ENCODE data around the gene FCN1. TPM values are rescaled to one million over a fixed set of nuclear protein-coding genes. Genes with fewer than 3 reads are reported as not detected.

FCN1 gene
- total RNA-seq, 1 donor from 2014 or later, result 2.9 TPM

- H3K27ac ChIP-seq (replicated peaks), result no peak overlapping the region
- H3K4me3 ChIP-seq, result no peak overlapping the region
- peaks cover 14% of the 10 kb centered on the region for H3K27me3 ChIP-seq (ENCODE audit: low read depth)
- intact Hi-C loops (cut with micrococcal nuclease), result no loop called here
- no peak for DNase-seq
- H3K9me3 ChIP-seq (replicated peaks), result no peaks in the 10 kb centered on the region
- peaks cover 6% of the 10 kb centered on the region for H3K4me1 ChIP-seq
- H3K36me3 ChIP-seq, result no peaks in the 10 kb centered on the region
- TF ChIP-seq, protein P1, sequence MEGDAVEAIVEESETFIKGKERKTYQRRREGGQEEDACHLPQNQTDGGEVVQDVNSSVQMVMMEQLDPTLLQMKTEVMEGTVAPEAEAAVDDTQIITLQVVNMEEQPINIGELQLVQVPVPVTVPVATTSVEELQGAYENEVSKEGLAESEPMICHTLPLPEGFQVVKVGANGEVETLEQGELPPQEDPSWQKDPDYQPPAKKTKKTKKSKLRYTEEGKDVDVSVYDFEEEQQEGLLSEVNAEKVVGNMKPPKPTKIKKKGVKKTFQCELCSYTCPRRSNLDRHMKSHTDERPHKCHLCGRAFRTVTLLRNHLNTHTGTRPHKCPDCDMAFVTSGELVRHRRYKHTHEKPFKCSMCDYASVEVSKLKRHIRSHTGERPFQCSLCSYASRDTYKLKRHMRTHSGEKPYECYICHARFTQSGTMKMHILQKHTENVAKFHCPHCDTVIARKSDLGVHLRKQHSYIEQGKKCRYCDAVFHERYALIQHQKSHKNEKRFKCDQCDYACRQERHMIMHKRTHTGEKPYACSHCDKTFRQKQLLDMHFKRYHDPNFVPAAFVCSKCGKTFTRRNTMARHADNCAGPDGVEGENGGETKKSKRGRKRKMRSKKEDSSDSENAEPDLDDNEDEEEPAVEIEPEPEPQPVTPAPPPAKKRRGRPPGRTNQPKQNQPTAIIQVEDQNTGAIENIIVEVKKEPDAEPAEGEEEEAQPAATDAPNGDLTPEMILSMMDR (IDR thresholded peaks at IDR 0.05; ENCODE audit: borderline replicate concordance), result no peak
These were observed 34.5 kb downstream of the FCN1 start for GRCh38 chr9:134883040-134883782.

DNA sequence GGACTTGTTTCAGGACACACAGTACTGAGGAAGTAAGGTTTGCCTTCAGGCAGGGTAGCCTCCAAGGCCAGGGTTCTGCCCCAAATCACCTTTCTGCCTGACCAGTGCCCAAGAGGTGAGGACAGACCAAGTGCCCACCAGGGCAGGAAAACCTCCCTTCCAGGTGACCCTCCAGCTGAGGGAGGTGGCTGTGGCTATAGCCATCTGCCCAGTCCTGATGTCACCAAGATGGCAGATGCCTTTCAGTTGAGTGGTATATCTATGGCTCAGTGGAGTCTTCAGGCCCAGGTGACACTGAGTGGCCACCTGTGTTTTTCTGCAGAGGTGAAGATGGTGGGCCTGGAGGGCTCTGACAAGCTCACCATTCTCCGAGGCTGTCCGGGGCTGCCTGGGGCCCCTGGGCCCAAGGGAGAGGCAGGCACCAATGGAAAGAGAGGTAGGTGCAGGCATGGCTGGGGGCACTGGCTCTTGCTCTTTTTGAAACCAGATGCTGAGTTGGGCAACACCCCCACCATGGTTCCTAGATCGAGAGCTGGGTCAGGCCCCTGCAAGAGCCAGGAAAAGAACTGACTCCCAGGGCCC, 35.4 kb downstream of the FCN1 start:
- Histone ChIP-seq H3K4me1 (peaks cover 6% of the 10 kb centered on the region), H3K9me3 (replicated peaks) (no peaks in the 10 kb centered on the region), H3K27ac (replicated peaks) (no peak overlapping the region), H3K36me3 (no peaks in the 10 kb centered on the region), H3K27me3 (ENCODE audit: low read depth) (peaks cover 11% of the 10 kb centered on the region), H3K4me3 (no peak overlapping the region)
- TF ChIP-seq, protein P1 (IDR thresholded peaks at IDR 0.05; ENCODE audit: borderline replicate concordance), result no peak
- intact Hi-C loops (cut with micrococcal nuclease), result no loop called here
- DNase-seq, result no peak

DNA sequence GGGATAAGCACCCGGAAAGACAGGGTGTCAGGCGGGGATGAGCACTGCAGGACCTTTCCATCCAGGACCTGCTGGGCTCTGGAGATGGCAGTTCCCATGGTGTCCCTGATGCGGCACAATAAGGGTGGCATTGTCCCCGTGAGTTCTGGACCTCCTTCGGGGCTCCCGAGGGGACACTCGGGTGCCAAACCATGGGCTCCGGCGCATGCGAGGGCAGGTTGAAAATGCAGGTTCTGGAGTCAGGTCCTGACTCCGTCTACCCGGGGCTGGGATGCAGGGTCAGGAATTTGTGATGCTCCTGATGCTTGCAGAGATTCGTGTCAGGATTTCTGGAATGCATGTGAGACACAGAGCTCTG, 36.4 kb downstream of the FCN1 start:
- Histone ChIP-seq H3K4me3 (no peak overlapping the region), H3K9me3 (replicated peaks) (no peaks in the 10 kb centered on the region), H3K4me1 (peaks cover 6% of the 10 kb centered on the region), H3K36me3 (no peaks in the 10 kb centered on the region), H3K27ac (replicated peaks) (no peak overlapping the region), H3K27me3 (ENCODE audit: low read depth) (peaks cover 11% of the 10 kb centered on the region)
- intact Hi-C loops (cut with micrococcal nuclease), result no loop called here
- TF ChIP-seq, protein P1 (IDR thresholded peaks at IDR 0.05; ENCODE audit: borderline replicate concordance), result no peak
- DNase-seq, result no peak

DNA sequence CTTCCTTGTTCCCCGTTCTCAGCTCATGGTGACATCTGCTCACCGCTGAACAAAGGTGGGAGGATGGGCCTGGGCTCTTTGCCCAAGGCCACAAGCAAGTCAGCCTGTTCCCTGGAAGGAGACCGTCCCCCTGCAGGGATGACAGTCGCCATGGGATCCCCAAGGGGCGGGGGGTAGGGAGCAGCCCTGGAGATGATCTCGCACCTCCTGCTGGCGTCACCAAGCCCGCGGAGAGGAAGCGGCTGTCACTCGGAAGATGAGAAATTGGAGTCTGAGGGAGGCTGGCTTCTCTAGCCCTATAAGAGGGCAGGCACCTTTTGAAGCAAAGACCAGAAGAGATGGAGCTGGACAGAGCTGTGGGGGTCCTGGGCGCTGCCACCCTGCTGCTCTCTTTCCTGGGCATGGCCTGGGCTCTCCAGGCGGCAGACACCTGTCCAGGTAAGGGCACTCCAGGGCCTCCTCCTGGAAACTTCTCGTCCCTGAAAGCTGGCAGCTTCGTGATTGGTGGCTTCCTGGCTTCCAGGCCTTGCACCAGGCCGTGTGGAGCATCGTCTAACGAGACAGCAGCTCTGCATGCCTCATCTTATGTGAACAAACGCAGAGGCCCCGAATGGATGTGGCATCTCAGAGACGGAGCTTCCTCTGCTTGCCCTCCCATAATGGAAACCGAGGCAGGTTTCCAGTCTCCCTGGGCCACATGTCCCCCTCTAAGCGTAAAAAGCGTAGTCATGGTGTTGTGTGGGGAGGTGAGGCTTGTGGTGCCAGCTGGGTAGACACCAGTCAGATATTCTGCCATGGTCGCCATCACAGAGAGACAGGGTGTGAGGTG, 37.0 kb downstream of the FCN1 start, which contains the start of gene FCN2:
Gene FCN2 (plus strand): TSS at position 327 of the 829 bp plus-strand sequence. CDS start 12 bp downstream, at position 339.
- Histone ChIP-seq H3K4me1 (peaks cover 6% of the 10 kb centered on the region), H3K4me3 (no peak within 1 kb of the TSS), H3K27me3 (ENCODE audit: low read depth) (peaks cover 11% of the 10 kb centered on the region), H3K9me3 (replicated peaks) (no peaks in the 10 kb centered on the region), H3K27ac (replicated peaks) (no peak within 1 kb of the TSS), H3K36me3 (no peaks in the 10 kb centered on the region)
- intact Hi-C loops (cut with micrococcal nuclease), result no loop called here
- DNase-seq, result no peak
- TF ChIP-seq, protein P1 (IDR thresholded peaks at IDR 0.05; ENCODE audit: borderline replicate concordance), result no peak

DNA sequence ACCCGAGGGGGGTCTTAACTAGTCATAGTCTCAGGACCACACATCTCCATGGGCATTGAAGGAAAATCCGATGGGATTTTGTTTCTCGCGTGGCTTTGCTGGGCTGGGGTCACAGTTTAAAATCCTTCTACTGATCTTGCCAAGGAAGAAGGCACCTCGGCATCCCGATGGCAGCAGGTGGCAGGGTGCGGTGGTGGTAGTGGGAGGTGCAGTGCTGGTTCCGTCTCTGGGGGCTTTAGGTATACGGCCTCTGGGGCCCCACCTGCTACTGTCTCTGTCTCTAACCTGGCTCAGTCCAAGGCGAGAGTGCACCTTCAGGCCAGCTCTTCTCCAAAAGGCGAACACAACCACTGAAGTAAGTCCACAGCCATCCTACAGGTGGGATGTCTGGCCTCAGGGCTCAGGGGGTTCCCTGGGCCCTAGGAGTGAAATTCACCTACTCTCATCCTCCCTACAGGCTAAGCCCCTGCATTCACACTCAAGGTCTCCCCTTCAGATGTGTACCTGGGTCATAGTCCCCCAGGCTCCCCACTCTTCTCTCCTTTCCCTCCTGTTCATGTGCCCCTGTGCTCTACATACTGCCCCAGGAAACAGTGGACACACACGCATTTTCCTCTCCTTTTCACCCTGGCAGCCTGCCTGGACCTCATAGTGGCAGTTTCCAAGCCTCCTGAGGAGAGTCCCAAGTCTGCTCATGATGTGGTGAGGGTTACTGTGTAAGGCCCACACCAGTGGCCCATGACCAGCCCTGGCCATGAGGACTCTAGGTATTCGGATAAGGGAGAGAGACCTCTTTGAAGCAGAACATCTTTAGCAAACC, 37.8 kb downstream of the FCN1 start:
- TF ChIP-seq, protein P1 (IDR thresholded peaks at IDR 0.05; ENCODE audit: borderline replicate concordance), result no peak
- H3K27me3 ChIP-seq (ENCODE audit: low read depth), result peaks cover 11% of the 10 kb centered on the region
- H3K9me3 ChIP-seq (replicated peaks), result no peaks in the 10 kb centered on the region
- DNase-seq, result no peak
- H3K4me1 ChIP-seq, result peaks cover 6% of the 10 kb centered on the region
- H3K36me3 ChIP-seq, result no peaks in the 10 kb centered on the region
- H3K4me3 ChIP-seq, result no peak overlapping the region
- intact Hi-C loops (cut with micrococcal nuclease), result no loop called here
- no peak overlapping the region for H3K27ac ChIP-seq (replicated peaks)

All from left ventricle myocardium inferior (tissue), 1 donor.